ENCODE results near the gene TOPBP1.

The TOPBP1 gene

DNA sequence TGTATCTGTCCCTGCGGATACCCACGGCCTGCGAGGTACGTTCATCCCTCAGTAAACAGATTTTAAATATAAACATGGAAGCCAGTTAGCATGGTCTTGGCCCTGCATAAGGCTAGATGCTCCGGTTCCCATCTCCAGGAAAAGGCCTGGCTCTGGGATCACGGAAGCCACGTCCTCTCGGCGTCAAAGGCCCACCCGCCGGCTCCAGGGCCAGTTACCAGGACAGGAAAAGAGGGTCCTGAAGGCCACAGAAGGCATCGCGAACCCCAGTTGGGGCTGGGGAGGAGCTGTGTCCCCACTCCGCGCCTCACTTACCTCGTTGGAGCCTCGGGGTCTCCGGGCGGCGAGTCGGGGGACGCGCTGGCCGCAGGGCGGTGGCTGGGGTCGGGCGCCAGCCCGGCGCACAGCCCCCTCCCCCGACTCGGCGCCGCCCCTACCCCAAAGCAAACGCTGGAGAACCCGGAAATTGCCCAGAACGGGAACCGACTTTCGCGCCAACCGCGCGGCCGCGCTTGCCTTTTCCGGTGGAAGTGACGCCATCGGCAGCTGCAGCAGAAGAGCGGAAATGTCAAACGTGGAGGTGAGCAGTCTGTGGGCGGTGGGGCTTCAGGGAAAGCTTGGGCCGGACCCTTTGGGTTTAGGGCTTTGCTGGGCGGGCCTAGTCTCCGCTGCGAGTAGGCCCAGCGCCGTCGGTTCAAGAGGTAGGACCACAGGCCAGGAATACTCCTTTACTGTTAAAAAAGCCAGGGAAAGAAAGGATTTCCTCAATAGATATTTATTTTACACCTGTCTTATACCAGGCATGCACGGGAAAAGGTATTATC is at the start of gene TOPBP1:
Gene TOPBP1 (minus strand): TSS at position 488 of the 824 bp plus-strand sequence. CDS start 814 bp downstream, outside the sequence.
- peak; percentile 90 for DNase-seq (ENCODE audit: low read depth)
- peak within 1 kb of the TSS; percentile 100 for H3K4me3 ChIP-seq (ENCODE audit: low read depth, low read length)
- TF ChIP-seq, protein P1, sequence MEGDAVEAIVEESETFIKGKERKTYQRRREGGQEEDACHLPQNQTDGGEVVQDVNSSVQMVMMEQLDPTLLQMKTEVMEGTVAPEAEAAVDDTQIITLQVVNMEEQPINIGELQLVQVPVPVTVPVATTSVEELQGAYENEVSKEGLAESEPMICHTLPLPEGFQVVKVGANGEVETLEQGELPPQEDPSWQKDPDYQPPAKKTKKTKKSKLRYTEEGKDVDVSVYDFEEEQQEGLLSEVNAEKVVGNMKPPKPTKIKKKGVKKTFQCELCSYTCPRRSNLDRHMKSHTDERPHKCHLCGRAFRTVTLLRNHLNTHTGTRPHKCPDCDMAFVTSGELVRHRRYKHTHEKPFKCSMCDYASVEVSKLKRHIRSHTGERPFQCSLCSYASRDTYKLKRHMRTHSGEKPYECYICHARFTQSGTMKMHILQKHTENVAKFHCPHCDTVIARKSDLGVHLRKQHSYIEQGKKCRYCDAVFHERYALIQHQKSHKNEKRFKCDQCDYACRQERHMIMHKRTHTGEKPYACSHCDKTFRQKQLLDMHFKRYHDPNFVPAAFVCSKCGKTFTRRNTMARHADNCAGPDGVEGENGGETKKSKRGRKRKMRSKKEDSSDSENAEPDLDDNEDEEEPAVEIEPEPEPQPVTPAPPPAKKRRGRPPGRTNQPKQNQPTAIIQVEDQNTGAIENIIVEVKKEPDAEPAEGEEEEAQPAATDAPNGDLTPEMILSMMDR (IDR thresholded peaks at IDR 0.05; ENCODE audit: low read depth, low read length), result no peak
- TF ChIP-seq MAX (IDR thresholded peaks at IDR 0.05; ENCODE audit: low read depth, low read length) (peak; percentile 88), MYC (IDR thresholded peaks at IDR 0.05; ENCODE audit: low read depth, low read length) (peak; percentile 93), POLR2A (IDR thresholded peaks at IDR 0.05; ENCODE audit: extremely low read depth, insufficient read length) (peak; percentile 64)

GRCh38 chr3:133711013-133711412 is 49.3 kb upstream of the TOPBP1 start:
- TF ChIP-seq, protein P1 (IDR thresholded peaks at IDR 0.05; ENCODE audit: low read depth, low read length), result no peak
- no peak for TF ChIP-seq POLR2A (IDR thresholded peaks at IDR 0.05; ENCODE audit: extremely low read depth, insufficient read length)
- no peak for TF ChIP-seq MYC (IDR thresholded peaks at IDR 0.05; ENCODE audit: low read depth, low read length)
- TF ChIP-seq MAX (IDR thresholded peaks at IDR 0.05; ENCODE audit: low read depth, low read length), result no peak
- H3K4me3 ChIP-seq (ENCODE audit: low read depth, low read length), result no peak overlapping the region
- DNase-seq (ENCODE audit: low read depth), result no peak

- DNase-seq (ENCODE audit: low read depth), result peak; percentile 9
- TF ChIP-seq MYC (IDR thresholded peaks at IDR 0.05; ENCODE audit: low read depth, low read length), result no peak
- TF ChIP-seq MAX (IDR thresholded peaks at IDR 0.05; ENCODE audit: low read depth, low read length), result no peak
- TF ChIP-seq, protein P1 (IDR thresholded peaks at IDR 0.05; ENCODE audit: low read depth, low read length), result no peak
- no peak for TF ChIP-seq POLR2A (IDR thresholded peaks at IDR 0.05; ENCODE audit: extremely low read depth, insufficient read length)
- no peak overlapping the region for H3K4me3 ChIP-seq (ENCODE audit: low read depth, low read length)
These were observed 47.5 kb upstream of the TOPBP1 start for GRCh38 chr3:133709139-133709750.

DNA sequence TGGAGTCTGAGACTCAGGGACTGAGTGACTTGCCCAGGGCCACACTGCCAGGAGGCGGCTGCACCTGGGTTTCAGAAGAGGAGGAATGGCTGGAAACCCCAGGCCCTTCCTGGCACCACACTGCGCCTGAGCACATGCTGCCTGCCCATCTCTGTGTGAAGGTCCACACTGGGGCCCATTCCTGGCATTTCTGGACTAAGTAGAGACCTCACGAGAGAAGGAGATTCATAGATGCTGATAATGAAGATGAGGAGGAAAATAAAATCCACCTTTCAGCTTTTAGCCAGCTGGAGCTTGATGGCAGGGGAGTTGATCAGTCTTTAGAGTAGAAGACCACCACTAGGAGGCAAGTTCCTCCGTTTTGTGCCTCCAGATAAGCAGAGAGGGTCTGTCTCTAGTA is 44.3 kb upstream of the TOPBP1 start:
- DNase-seq (ENCODE audit: low read depth), result no peak
- TF ChIP-seq MAX (IDR thresholded peaks at IDR 0.05; ENCODE audit: low read depth, low read length) (no peak), POLR2A (IDR thresholded peaks at IDR 0.05; ENCODE audit: extremely low read depth, insufficient read length) (no peak), MYC (IDR thresholded peaks at IDR 0.05; ENCODE audit: low read depth, low read length) (no peak)
- TF ChIP-seq, protein P1 (IDR thresholded peaks at IDR 0.05; ENCODE audit: low read depth, low read length), result no peak
- H3K4me3 ChIP-seq (ENCODE audit: low read depth, low read length), result no peak overlapping the region

- DNase-seq (ENCODE audit: low read depth), result no peak
- TF ChIP-seq, protein P1 (IDR thresholded peaks at IDR 0.05; ENCODE audit: low read depth, low read length), result no peak
- TF ChIP-seq MAX (IDR thresholded peaks at IDR 0.05; ENCODE audit: low read depth, low read length), result no peak
- TF ChIP-seq MYC (IDR thresholded peaks at IDR 0.05; ENCODE audit: low read depth, low read length), result no peak
- no peak overlapping the region for H3K4me3 ChIP-seq (ENCODE audit: low read depth, low read length)
These were observed 42.2 kb upstream of the TOPBP1 start for GRCh38 chr3:133703915-133704314.

All from NB4 (cell line).